ENCODE results near the gene GPR153.
A peak's percentile ranks its signal among the peaks of the same experiment; 100 is the strongest.

The GPR153 gene

GRCh38 chr1:6199298-6200187 is 61.4 kb downstream of the GPR153 start, which contains the start of gene RPL22:
Gene RPL22, minus strand, starts transcription at chr1:6199595. Its CDS starts 22 bp downstream, at chr1:6199573.
- DNase-seq (ENCODE audit: low spot score): peak; percentile 99

- DNase-seq (ENCODE audit: low spot score): no peak
Observed at GRCh38 chr1:6198646-6199297, 62.1 kb downstream of the GPR153 start.

- no peak for DNase-seq (ENCODE audit: low spot score)
Observed at GRCh38 chr1:6197746-6198427, 63.0 kb downstream of the GPR153 start.
